Epithelial cell of proximal tubule (primary cell): ENCODE results near the gene NOS1AP. TPM values are rescaled to one million over a fixed set of nuclear protein-coding genes. Genes with fewer than 3 reads are reported as not detected.

Experiments
- DNase-seq: peaks from one replicate; pipeline ENCODE4 v3.0.0-alpha.2; 2011; ENCODE audit warnings: low read depth
- H3K4me3 ChIP-seq: 2 replicates; pipeline ENCODE4 v1.5.1; 2011; ENCODE audit warnings: low read depth, mild to moderate bottlenecking, low read length
- CTCF ChIP-seq: conservative IDR thresholded peaks from 2 replicates; pipeline ENCODE4 v1.5.1; 2012; ENCODE audit warnings: low read depth, mild to moderate bottlenecking, low read length
- total RNA-seq: library from RNA; depleted of rRNA; stranded (reverse); fragments of >200 nt; gene quantifications from 2 replicates; pipeline ENCODE4 v1.2.3, GENCODE V29; 2015

Gene NOS1AP
- total RNA-seq, result 0.72 and 2.2 TPM in 2 replicates

GRCh38 chr1:162069334-162070093, at the start of gene NOS1AP:
Gene NOS1AP, plus strand, starts transcription at chr1:162069691. Its CDS starts 487 bp downstream, at chr1:162070178.
- DNase-seq, result no peak
- no peak for TF ChIP-seq CTCF
- peak within 1 kb of the TSS; percentile 75 for H3K4me3 ChIP-seq

GRCh38 chr1:162020150-162020549, 49.3 kb upstream of the NOS1AP start:
- DNase-seq, result peak; percentile 55
- TF ChIP-seq CTCF, result no peak
- H3K4me3 ChIP-seq, result no peak overlapping the region

GRCh38 chr1:162021124-162021523, 48.4 kb upstream of the NOS1AP start:
- H3K4me3 ChIP-seq, result no peak overlapping the region
- TF ChIP-seq CTCF, result no peak
- DNase-seq, result no peak

GRCh38 chr1:162022626-162023025, 46.9 kb upstream of the NOS1AP start:
- H3K4me3 ChIP-seq, result no peak overlapping the region
- TF ChIP-seq CTCF, result no peak
- no peak for DNase-seq

- TF ChIP-seq CTCF, result no peak
- no peak for DNase-seq
- peak overlapping the region; percentile 84 for H3K4me3 ChIP-seq
Measured at GRCh38 chr1:162023181-162023546, 46.3 kb upstream of the NOS1AP start.

GRCh38 chr1:162023547-162024501, 45.7 kb upstream of the NOS1AP start, which contains the start of gene OLFML2B:
Gene OLFML2B, minus strand, starts transcription at chr1:162023869. Its CDS starts 439 bp downstream, at chr1:162023430.
- H3K4me3 ChIP-seq, result peak within 1 kb of the TSS; percentile 84
- TF ChIP-seq CTCF, result peak; percentile 60
- DNase-seq, result peak; percentile 71
